GM23338 (cell line): ENCODE measurements around the gene CPEB3. TPM values are rescaled to one million over a fixed set of nuclear protein-coding genes. Genes with fewer than 3 reads are reported as not detected.

ENCODE experiments used
- NANOG ChIP-seq: IDR thresholded peaks from 2 replicates; pipeline ENCODE4 v1.6.1; 2016; ENCODE audit warnings: antibody characterized with exemption, borderline replicate concordance
- polyA plus RNA-seq: library from polyadenylated mRNA; unstranded; fragments of >200 nt; fragmentation: Nextera tagmentation; extraction: Ambion mirVana; gene quantifications from 2 replicates; pipeline ENCODE4 v1.2.1, GENCODE V29; 2016
- total RNA-seq: library from RNA; depleted of rRNA; stranded (reverse); fragments of >200 nt; shearing (Covaris generic); gene quantifications from 2 replicates; pipeline ENCODE4 v1.2.3, GENCODE V29; 2014
- TF ChIP-seq, protein P1 (sequence below): IDR thresholded peaks from one replicate; pipeline ENCODE4 v1.6.1; 2018; ENCODE audit warnings: antibody characterized with exemption; ENCODE audit not compliant: unreplicated experiment
- TF ChIP-seq, protein P2 (sequence below): fragments of 250-450 bp; sonication (Bioruptor Pico); IDR thresholded peaks from 2 replicates; pipeline ENCODE4 v1.5.0; 2020; ENCODE audit warnings: mild to moderate bottlenecking, moderate library complexity
- TF ChIP-seq, protein P3 (sequence below), 2 experiments: fragments of 200-600 bp in 1 of 2; sonication (generic) in 1 of 2; conservative IDR thresholded peaks; 2 replicates each; pipeline versions ENCODE4 v1.5.1 to v1.6.1; 2016 to 2017; ENCODE audit warnings: antibody characterized with exemption in 2 of 2, low read depth in 2 of 2, mild to moderate bottlenecking in 2 of 2, moderate library complexity in 1 of 2

CPEB3 gene
- total and polyA plus RNA-seq, 2 experiments from 2014 or later, result 0.74 to 1.9 TPM

DNA sequence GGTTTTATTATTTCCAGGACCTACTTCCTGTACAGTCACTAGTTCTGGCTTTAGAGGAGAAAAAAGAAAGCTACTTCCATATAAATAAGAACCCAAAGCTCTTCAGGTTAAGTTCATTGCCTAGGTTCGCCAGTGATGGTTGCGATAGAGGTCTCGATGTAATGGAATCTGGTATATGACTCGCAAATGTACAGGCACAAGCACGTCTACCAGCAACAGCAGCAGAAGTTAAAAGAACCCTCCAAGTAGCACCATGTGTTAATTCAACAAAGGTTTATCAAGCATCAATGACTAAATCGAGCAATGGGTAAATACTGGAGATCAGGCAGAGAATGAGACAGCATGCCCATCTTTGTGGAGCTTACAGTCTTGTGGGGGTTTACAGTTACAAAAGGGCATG, 211.9 kb downstream of the CPEB3 start (continued):
- TF ChIP-seq, protein P1, sequence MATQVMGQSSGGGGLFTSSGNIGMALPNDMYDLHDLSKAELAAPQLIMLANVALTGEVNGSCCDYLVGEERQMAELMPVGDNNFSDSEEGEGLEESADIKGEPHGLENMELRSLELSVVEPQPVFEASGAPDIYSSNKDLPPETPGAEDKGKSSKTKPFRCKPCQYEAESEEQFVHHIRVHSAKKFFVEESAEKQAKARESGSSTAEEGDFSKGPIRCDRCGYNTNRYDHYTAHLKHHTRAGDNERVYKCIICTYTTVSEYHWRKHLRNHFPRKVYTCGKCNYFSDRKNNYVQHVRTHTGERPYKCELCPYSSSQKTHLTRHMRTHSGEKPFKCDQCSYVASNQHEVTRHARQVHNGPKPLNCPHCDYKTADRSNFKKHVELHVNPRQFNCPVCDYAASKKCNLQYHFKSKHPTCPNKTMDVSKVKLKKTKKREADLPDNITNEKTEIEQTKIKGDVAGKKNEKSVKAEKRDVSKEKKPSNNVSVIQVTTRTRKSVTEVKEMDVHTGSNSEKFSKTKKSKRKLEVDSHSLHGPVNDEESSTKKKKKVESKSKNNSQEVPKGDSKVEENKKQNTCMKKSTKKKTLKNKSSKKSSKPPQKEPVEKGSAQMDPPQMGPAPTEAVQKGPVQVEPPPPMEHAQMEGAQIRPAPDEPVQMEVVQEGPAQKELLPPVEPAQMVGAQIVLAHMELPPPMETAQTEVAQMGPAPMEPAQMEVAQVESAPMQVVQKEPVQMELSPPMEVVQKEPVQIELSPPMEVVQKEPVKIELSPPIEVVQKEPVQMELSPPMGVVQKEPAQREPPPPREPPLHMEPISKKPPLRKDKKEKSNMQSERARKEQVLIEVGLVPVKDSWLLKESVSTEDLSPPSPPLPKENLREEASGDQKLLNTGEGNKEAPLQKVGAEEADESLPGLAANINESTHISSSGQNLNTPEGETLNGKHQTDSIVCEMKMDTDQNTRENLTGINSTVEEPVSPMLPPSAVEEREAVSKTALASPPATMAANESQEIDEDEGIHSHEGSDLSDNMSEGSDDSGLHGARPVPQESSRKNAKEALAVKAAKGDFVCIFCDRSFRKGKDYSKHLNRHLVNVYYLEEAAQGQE, result no peak
- TF ChIP-seq, protein P2, sequence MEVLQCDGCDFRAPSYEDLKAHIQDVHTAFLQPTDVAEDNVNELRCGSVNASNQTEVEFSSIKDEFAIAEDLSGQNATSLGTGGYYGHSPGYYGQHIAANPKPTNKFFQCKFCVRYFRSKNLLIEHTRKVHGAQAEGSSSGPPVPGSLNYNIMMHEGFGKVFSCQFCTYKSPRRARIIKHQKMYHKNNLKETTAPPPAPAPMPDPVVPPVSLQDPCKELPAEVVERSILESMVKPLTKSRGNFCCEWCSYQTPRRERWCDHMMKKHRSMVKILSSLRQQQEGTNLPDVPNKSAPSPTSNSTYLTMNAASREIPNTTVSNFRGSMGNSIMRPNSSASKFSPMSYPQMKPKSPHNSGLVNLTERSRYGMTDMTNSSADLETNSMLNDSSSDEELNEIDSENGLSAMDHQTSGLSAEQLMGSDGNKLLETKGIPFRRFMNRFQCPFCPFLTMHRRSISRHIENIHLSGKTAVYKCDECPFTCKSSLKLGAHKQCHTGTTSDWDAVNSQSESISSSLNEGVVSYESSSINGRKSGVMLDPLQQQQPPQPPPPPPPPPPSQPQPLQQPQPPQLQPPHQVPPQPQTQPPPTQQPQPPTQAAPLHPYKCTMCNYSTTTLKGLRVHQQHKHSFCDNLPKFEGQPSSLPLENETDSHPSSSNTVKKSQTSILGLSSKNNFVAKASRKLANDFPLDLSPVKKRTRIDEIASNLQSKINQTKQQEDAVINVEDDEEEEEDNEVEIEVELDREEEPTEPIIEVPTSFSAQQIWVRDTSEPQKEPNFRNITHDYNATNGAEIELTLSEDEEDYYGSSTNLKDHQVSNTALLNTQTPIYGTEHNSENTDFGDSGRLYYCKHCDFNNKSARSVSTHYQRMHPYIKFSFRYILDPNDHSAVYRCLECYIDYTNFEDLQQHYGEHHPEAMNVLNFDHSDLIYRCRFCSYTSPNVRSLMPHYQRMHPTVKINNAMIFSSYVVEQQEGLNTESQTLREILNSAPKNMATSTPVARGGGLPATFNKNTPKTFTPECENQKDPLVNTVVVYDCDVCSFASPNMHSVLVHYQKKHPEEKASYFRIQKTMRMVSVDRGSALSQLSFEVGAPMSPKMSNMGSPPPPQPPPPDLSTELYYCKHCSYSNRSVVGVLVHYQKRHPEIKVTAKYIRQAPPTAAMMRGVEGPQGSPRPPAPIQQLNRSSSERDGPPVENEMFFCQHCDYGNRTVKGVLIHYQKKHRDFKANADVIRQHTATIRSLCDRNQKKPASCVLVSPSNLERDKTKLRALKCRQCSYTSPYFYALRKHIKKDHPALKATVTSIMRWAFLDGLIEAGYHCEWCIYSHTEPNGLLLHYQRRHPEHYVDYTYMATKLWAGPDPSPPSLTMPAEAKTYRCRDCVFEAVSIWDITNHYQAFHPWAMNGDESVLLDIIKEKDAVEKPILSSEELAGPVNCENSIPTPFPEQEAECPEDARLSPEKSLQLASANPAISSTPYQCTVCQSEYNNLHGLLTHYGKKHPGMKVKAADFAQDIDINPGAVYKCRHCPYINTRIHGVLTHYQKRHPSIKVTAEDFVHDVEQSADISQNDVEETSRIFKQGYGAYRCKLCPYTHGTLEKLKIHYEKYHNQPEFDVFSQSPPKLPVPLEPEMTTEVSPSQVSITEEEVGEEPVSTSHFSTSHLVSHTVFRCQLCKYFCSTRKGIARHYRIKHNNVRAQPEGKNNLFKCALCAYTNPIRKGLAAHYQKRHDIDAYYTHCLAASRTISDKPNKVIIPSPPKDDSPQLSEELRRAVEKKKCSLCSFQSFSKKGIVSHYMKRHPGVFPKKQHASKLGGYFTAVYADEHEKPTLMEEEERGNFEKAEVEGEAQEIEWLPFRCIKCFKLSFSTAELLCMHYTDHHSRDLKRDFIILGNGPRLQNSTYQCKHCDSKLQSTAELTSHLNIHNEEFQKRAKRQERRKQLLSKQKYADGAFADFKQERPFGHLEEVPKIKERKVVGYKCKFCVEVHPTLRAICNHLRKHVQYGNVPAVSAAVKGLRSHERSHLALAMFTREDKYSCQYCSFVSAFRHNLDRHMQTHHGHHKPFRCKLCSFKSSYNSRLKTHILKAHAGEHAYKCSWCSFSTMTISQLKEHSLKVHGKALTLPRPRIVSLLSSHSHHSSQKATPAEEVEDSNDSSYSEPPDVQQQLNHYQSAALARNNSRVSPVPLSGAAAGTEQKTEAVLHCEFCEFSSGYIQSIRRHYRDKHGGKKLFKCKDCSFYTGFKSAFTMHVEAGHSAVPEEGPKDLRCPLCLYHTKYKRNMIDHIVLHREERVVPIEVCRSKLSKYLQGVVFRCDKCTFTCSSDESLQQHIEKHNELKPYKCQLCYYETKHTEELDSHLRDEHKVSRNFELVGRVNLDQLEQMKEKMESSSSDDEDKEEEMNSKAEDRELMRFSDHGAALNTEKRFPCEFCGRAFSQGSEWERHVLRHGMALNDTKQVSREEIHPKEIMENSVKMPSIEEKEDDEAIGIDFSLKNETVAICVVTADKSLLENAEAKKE, result no peak
- TF ChIP-seq NANOG, result no peak
- TF ChIP-seq, protein P3, sequence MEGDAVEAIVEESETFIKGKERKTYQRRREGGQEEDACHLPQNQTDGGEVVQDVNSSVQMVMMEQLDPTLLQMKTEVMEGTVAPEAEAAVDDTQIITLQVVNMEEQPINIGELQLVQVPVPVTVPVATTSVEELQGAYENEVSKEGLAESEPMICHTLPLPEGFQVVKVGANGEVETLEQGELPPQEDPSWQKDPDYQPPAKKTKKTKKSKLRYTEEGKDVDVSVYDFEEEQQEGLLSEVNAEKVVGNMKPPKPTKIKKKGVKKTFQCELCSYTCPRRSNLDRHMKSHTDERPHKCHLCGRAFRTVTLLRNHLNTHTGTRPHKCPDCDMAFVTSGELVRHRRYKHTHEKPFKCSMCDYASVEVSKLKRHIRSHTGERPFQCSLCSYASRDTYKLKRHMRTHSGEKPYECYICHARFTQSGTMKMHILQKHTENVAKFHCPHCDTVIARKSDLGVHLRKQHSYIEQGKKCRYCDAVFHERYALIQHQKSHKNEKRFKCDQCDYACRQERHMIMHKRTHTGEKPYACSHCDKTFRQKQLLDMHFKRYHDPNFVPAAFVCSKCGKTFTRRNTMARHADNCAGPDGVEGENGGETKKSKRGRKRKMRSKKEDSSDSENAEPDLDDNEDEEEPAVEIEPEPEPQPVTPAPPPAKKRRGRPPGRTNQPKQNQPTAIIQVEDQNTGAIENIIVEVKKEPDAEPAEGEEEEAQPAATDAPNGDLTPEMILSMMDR (conservative IDR thresholded peaks at IDR 0.05; ENCODE audit: low read depth in 2 of 2), result no peak
